ENCODE results near the gene NEXN. TPM values are rescaled to one million over a fixed set of nuclear protein-coding genes. Genes with fewer than 3 reads are reported as not detected.
A peak's percentile ranks its signal among the peaks of the same experiment; 100 is the strongest.
"Not testable (repeated sequence)": the region's sequence is repeated elsewhere in the genome, so short reads cannot be mapped to it uniquely, and the experiment has no call there.

NEXN gene
- total RNA-seq, 3 donors from 2014 or later, result 12.8 to 18.4 (median 17.3) TPM

DNA sequence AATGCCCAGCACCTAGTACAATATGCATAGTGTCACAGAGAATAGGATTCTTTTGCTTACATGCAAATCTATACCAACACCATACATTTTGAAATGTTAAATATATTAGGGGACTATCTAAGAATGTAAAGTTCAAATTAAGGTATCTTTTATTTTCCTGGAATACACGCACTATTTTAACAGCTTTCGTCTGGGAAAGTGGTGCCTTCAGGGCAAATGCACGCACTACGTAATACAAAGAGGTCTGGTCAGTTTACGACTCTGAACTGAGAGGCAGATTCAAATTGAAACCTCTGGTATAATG lies 89.5 kb downstream of the NEXN start:
- intact Hi-C loops (cut with DNase I; ENCODE audit: low total_unique reads), result no loop called here
- DNase-seq (ENCODE audit: low spot score in 2 of 2), result no peak
- TF ChIP-seq POLR2AphosphoS5 (IDR thresholded peaks at IDR 0.05), result no peak
- TF ChIP-seq POLR2A (IDR thresholded peaks at IDR 0.05), result no peak
- no peak for TF ChIP-seq CTCF (IDR thresholded peaks at IDR 0.05)
- Histone ChIP-seq H3K36me3 (no peaks in the 10 kb centered on the region), H3K4me1 (peaks cover 0 to 8% of the 10 kb centered on the region in 2 donors), H3K9me3 (no peaks in the 10 kb centered on the region), H3K27me3 (no peaks in the 10 kb centered on the region), H3K27ac (peak overlapping the region; percentile 99 to 100), H3K4me3 (peak overlapping the region; percentile 84 to 89 (median 88))

DNA sequence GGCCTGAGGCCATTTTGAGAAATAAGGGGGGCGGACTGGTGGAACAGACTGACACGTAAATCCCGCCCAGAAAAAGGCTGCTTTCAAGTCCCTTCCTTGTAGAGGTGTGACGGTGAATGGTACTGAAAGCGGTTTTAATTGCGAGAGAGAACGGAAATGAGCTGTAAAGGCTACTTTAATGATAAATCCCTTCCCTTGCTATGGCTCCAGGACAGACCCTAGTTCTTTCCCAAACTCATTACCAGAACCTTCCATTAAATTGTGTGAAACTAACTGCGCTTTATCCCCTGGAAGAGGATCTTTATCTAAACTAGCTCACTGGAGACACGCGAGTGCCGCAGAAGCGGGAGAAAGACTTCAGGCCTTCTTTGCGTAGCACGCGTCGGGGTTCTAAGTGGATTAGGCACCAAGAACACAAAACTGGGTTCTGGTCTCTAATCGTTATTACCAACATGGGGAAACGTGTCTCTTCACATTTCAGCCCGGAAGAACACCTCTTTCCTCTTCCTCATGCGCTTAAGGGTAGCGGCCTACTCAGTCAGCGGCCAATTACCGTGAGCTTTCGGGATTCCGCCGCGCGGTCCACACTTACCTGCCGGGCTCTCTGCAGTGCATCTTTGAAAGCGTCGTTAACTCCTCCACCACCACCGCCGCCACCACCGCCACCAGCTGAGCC lies 90.0 kb downstream of the NEXN start:
- H3K9me3 ChIP-seq, result no peaks in the 10 kb centered on the region
- no peaks in the 10 kb centered on the region for H3K27me3 ChIP-seq
- no peaks in the 10 kb centered on the region for H3K36me3 ChIP-seq
- H3K27ac ChIP-seq, result peak overlapping the region; percentile 99 to 100
- intact Hi-C loops (cut with DNase I; ENCODE audit: low total_unique reads), result no loop called here
- peak in 2 of 3 donors; percentile 46 to 80 for TF ChIP-seq POLR2AphosphoS5 (IDR thresholded peaks at IDR 0.05)
- TF ChIP-seq CTCF (IDR thresholded peaks at IDR 0.05), result no peak
- peak overlapping the region; percentile 84 to 89 (median 88) for H3K4me3 ChIP-seq
- DNase-seq (ENCODE audit: low spot score in 2 of 2), result peak; percentile 67 to 89
- peaks cover 0 to 8% of the 10 kb centered on the region in 2 donors for H3K4me1 ChIP-seq

- peak; percentile 27 for TF ChIP-seq POLR2A (IDR thresholded peaks at IDR 0.05)
- peak; percentile 58 to 87 (median 82) for TF ChIP-seq CTCF (IDR thresholded peaks at IDR 0.05)
- peak; percentile 89 to 93 (median 89) for TF ChIP-seq POLR2AphosphoS5 (IDR thresholded peaks at IDR 0.05)
- Histone ChIP-seq H3K9me3 (no peaks in the 10 kb centered on the region), H3K4me3 (peak within 1 kb of the TSS; percentile 84 to 89 (median 88)), H3K4me1 (peaks cover 0 to 8% of the 10 kb centered on the region in 2 donors), H3K27ac (peak within 1 kb of the TSS; percentile 99 to 100), H3K27me3 (no peaks in the 10 kb centered on the region), H3K36me3 (no peaks in the 10 kb centered on the region)
- intact Hi-C loops (cut with DNase I; ENCODE audit: low total_unique reads), result no loop called here
- peak; percentile 95 to 96 for DNase-seq (ENCODE audit: low spot score in 2 of 2)
Observed at GRCh38 chr1:77978969-77979876, 90.8 kb downstream of the NEXN start, which contains the start of gene FUBP1. Gene FUBP1 (minus strand): TSS chr1:77979072. CDS start chr1:77979004, 68 bp downstream.

- DNase-seq (ENCODE audit: low spot score in 2 of 2); H3K27me3 ChIP-seq; H3K36me3 ChIP-seq; H3K27ac ChIP-seq; intact Hi-C loops (cut with DNase I; ENCODE audit: low total_unique reads); H3K4me3 ChIP-seq; H3K9me3 ChIP-seq; H3K4me1 ChIP-seq: not testable (repeated sequence)
Observed at GRCh38 chr1:77983352-77983996, 95.0 kb downstream of the NEXN start.

DNA sequence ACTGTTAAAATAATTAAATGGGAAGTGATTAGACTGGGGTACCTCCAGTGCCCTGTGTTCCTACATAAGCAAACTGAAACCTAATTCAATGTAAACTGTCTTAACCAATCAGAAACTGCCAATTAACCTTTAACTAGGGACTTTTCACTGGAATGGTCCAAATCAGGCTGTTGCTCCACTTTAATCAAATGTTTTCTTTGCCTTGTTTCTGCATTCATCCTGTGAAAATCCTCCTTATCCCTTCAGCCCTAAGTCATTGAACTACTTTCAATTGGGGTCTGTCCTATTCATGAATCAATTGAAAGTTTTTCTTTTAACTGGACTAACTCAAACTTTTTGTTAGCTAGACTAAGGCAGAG lies 95.6 kb downstream of the NEXN start:
- no peaks in the 10 kb centered on the region for H3K36me3 ChIP-seq
- H3K27ac ChIP-seq, result no peak overlapping the region
- no peaks in the 10 kb centered on the region for H3K4me1 ChIP-seq
- intact Hi-C loops (cut with DNase I; ENCODE audit: low total_unique reads), result no loop called here
- TF ChIP-seq CTCF (IDR thresholded peaks at IDR 0.05) (no peak), POLR2A (IDR thresholded peaks at IDR 0.05) (no peak), POLR2AphosphoS5 (IDR thresholded peaks at IDR 0.05) (no peak)
- no peaks in the 10 kb centered on the region for H3K27me3 ChIP-seq
- H3K4me3 ChIP-seq, result no peak overlapping the region
- H3K9me3 ChIP-seq, result no peaks in the 10 kb centered on the region
- DNase-seq (ENCODE audit: low spot score in 2 of 2), result no peak

Measured in breast epithelium (tissue), 4 donors.